ENCODE results near the gene COMMD1.

DNA sequence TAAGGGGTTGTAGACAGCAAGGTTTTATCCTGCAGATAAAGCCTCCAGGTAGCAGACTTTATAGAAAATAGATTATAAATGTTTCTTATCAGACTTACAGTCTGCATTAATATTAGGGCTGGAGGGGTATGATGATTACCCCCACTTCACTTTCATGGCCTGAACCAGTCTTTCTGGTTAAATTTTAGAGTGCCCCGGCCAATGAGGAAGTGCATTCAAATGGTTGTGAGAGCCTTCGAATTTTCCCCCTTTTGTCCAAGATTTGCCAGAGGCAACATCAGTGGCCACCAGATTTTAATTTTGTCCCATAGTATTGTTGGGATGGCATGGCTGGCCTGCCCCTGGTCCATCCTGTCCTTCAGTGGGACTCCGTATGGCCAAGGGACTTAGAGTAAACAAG is 31.6 kb downstream of the COMMD1 start:
- TF ChIP-seq CTCF (IDR thresholded peaks at IDR 0.05): no peak
- TF ChIP-seq POLR2A (IDR thresholded peaks at IDR 0.05): no peak
- no peak for TF ChIP-seq EP300 (IDR thresholded peaks at IDR 0.05)
